ENCODE results near the gene PACSIN1.

DNA sequence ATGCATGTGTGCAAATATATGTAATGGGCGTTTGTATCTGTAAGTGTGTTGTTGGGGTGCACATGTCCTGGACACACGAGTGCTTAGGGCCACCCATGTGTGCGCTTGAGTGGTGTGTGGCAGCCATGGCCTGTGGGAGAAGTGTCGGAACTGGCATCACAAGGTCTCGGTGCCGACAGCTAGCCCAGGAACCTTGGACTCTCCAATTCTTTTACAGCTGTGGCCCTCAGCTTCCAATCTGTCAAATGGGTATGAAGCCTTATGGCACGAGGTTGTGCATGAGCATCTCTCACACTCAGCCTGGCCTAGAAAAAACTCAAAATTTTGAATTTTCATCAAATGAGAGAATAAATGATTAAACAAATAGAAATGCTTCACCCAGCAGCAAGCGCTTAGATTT lies 48.2 kb downstream of the PACSIN1 start:
- no peak for TF ChIP-seq POLR2A (IDR thresholded peaks at IDR 0.05; ENCODE audit: low read depth, low read length)
- TF ChIP-seq, protein P1, sequence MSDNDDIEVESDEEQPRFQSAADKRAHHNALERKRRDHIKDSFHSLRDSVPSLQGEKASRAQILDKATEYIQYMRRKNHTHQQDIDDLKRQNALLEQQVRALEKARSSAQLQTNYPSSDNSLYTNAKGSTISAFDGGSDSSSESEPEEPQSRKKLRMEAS (IDR thresholded peaks at IDR 0.05; ENCODE audit: insufficient read depth, insufficient read length): no peak
- TF ChIP-seq, protein P2, sequence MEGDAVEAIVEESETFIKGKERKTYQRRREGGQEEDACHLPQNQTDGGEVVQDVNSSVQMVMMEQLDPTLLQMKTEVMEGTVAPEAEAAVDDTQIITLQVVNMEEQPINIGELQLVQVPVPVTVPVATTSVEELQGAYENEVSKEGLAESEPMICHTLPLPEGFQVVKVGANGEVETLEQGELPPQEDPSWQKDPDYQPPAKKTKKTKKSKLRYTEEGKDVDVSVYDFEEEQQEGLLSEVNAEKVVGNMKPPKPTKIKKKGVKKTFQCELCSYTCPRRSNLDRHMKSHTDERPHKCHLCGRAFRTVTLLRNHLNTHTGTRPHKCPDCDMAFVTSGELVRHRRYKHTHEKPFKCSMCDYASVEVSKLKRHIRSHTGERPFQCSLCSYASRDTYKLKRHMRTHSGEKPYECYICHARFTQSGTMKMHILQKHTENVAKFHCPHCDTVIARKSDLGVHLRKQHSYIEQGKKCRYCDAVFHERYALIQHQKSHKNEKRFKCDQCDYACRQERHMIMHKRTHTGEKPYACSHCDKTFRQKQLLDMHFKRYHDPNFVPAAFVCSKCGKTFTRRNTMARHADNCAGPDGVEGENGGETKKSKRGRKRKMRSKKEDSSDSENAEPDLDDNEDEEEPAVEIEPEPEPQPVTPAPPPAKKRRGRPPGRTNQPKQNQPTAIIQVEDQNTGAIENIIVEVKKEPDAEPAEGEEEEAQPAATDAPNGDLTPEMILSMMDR (IDR thresholded peaks at IDR 0.05; ENCODE audit: extremely low read depth in 1 of 2, insufficient read depth in 1 of 2, low read depth in 1 of 2, low read length in 2 of 2): no peak
- no peak for TF ChIP-seq MYC (IDR thresholded peaks at IDR 0.05; ENCODE audit: low read depth, low read length)
- TF ChIP-seq EZH2 (IDR thresholded peaks at IDR 0.05; ENCODE audit: borderline replicate concordance, low read depth, low read length, severe bottlenecking): no peak
- no peak for TF ChIP-seq JUN (IDR thresholded peaks at IDR 0.05; ENCODE audit: borderline replicate concordance, insufficient read depth, insufficient read length, low read depth)
- no peak for TF ChIP-seq POLR2AphosphoS5 (IDR thresholded peaks at IDR 0.05; ENCODE audit: insufficient read depth, low read depth, low read length)
- TF ChIP-seq GATA2 (IDR thresholded peaks at IDR 0.05; ENCODE audit: insufficient read depth, insufficient read length, low read depth, low read length): no peak
- no peak for TF ChIP-seq FOS (IDR thresholded peaks at IDR 0.05; ENCODE audit: borderline replicate concordance, insufficient read depth, low read length)

Measured in endothelial cell of umbilical vein (primary cell).